NCI-H1048 (cell line): Measurements from ENCODE around the gene RLBP1.
"Not testable (repeated sequence)": the region's sequence is repeated elsewhere in the genome, so short reads cannot be mapped to it uniquely, and the experiment has no call there.

Experiments
- DNase-seq: peaks from one replicate; lab custom pipeline; 2025; lab: John Stamatoyannopoulos, UW

RLBP1 gene

DNA sequence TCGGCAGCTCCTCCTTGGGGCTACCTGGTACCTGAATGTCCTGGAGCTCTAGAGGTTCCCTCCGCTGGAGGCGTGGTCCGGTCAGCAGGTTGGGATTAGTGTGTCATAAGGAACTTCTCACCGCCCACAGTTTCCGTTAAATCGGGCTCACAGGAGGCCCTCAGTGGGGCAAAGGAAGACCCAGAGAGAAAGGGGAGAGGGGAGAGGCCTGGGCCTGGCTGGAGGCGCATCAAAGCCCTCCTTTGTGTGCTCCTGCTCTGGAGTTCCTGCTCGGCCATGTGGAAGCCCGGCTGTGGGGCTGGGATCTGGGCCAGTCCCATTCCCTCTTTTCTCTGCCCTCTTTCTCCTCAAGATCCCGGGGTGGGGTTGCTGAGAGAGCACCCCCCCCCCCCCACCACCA lies at the start of gene RLBP1:
Gene RLBP1 (minus strand): TSS at position 37 of the 400 bp plus-strand sequence. CDS start 2,604 bp downstream, outside the sequence.
- DNase-seq = no peak

DNA sequence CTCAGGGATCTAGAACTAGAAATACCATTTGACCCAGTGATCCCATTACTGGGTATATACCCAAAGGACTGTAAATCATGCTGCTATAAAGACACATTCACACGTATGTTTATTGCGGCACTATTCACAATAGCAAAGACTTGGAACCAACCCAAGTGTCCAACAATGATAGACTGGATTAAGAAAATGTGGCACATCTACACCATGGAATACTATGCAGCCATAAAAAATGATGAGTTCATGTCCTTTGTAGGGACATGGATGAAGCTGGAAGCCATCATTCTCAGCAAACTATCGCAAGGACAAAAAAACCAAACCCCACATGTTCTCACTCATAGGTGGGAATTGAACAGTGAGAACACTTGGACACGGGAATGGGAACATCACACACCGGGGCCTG lies 28.8 kb upstream of the RLBP1 start:
- DNase-seq = not testable (repeated sequence)

GRCh38 chr15:89248584-89248983 lies 27.2 kb upstream of the RLBP1 start:
- DNase-seq = no peak

- no peak for DNase-seq
Observed at GRCh38 chr15:89247446-89247845, 26.1 kb upstream of the RLBP1 start.

DNA sequence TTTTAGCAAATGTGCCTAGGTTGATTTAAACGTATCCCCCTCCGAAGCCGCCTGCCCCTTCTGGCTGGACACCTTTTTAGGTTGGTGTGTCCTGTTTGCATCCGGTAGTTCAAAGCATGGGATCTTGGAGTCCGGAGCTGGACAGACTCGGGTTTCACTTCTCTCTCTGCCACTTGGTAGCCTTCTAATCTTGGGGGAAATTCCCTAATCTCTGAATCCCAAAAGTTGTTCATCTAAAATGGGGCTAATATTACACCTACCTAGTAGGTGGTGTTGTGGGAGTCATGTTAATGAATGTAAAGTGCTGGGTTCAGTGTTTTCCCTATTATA lies 23.2 kb upstream of the RLBP1 start:
- DNase-seq = no peak

DNA sequence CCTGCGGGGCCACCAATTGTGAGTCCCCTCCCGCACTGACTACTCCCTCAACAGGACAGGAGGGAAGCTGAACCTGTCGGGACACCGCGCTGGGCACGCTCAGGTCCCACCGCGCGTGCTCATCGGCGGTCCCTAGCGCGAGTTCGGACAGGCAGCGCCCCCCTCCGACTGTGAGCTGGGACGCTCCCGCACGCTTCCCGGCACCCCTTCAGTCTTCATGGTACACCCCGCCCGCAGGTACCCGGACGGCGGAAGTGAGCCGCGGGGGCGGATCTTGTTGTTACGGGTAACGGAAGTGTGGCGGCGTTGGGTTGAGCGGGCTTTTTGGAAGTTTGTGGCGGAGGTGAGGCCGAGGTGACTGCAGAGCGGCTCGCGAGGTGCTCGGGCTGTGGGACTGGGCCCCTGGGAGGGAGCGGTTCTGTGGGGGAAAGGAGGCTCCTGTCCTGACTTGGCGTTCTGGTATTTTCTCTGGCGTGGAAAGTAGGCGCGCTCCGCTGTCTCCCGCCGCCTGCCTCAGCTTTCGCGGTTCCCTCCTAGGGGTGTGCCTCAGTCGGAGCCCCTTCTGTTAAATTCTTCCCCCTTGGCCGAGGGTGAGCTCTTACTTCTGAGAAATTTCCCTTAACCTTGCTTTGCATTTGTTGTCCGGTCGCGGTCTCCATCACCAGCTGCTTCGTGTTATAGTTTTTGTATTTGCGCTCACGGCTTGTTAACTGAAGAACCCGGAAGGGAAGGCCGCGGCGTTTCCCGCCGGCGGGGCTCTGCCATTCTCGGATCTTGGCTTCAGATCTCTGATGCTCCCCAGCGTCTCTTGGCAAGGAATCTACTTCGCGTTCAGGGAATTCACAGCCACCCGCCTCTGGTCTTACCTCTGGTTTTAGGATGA lies 22.6 kb upstream of the RLBP1 start, which contains the start of gene FANCI:
Gene FANCI (plus strand): TSS at position 289 of the 883 bp plus-strand sequence. CDS start 3,669 bp downstream, outside the sequence.
- peak; percentile 88 for DNase-seq

DNA sequence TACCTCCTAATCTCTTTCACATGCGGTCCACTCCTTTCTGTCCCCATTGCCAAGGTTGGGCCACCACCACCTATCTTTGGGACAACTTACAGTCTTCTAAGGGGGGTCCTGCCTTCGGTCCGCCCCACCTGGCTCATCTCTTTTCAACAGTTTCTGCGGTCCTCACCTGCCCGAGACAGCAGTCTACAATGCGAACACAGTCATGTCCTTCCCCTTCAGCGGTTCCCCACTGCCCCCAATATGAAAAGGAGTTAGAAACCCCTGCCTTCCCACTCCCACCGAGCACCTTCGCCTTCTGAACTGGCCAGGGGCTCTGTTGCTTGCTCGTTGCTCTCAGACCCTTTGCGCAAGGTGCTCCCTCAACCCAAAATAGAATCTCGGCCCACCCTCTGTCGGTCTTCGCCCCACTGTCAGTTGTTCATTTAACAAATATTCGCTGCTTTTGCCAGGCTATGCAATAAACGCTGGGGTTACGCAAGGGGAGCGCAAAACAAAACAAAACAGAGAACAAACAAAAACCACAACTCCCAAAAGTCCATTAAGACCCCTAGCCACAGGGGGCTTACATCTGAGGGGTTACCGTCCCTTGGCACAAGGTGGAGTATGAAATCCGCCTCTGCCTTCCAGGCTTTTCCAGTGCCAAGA lies 21.8 kb upstream of the RLBP1 start:
- DNase-seq = no peak

DNA sequence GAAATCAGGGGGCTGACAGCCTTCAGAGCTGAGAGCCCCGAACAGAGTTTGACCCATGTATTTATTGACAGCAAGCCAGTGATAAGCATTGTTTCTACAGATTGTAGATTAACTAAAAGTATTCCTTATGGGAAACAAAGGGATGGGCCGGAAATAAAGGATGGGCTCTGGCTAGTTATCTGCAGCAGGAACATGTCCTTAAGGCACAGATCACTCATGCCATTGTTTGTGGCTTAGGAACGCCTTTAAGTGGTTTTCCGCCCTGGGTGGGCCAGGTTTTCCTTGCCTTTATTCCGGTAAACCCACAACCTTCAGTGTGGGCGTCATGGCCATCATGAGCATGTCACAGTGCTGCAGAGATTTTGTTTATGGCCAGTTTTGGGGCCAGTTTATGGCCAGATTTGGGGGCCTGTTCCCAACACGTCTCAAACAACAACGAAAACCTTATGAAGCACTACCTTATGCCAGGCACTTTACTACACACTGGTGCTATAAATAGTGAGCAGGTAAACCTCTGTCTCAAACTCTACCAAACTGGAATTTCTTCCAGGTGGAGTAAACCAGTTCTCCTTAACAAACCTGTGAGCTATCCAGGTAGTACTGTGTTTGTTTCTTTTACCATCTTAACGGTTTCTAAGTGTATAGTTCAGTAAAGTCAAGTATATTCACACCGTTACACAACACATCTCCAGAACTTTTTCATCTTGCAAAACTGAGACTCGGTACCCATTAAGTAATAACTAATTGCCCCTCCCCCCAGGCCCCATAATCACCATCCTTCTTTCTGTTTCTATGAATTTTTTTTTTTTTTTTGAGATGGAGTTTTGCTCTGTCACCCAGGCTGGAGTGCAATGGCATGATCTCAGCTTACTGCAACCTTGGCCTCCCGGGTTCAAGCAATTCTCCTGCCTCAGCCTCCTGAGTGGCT lies 18.8 kb upstream of the RLBP1 start:
- not testable (repeated sequence) for DNase-seq

- DNase-seq = no peak
Observed at GRCh38 chr15:89231832-89232231, 10.5 kb upstream of the RLBP1 start.

DNA sequence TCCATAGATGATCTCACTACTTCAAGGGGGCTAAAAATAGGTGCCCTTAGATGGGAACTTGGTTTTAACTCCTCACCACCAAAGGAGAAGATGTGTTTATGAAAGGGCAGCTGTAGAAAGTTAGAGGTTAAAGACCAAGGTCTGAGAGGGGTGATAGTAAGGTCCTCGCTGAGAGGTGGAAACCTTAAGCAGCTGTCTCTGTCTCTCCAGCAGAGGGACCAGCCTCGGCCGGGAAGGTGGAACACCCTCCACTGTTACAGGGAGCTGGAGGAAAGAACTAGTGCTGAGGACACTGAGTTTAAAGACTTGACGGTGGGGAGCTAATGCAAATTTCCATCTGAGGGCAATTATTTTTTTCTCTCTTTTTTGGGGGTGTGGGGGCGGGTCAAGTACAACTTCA lies 8.9 kb upstream of the RLBP1 start:
- no peak for DNase-seq

DNA sequence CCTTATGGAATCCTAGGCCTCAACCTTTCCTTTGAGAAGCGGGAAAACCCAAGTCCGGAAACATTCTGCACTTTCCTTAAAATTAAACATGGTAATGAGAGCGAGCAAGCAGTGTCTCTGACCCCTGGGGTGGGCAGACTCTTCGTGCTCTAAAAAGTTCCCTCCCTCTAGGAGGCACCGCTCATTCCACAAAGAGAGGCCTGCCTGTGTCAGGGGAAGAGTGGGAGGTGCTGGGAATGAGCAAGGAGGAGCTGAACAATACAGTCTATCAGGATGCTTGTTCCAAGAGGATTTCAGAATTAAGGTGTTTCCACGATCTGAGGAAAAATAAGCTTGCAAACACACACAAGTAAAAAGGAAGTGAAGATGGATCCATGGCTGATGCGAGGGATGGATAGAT lies 6.0 kb upstream of the RLBP1 start:
- no peak for DNase-seq

- DNase-seq = no peak
Observed at GRCh38 chr15:89226359-89227221, 5.2 kb upstream of the RLBP1 start.

DNA sequence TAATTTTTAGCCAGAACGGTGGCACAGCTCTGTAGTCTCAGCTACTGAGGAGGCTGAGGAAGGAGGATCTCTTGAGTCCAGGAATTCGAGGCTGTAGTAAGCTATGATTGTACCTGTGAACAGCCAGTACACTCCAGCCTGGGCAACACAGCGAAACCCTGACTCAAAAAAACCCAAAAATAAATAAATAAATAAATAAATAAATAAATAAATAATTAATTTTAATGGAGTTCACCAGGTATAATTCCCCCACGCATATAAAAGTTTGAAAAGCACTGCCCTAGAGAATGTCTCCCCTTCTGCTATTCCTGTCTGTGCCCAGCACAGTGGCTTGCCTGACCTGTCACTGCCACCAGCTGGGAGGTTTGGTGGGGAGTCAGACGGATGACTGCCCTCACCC lies 4.2 kb upstream of the RLBP1 start:
- DNase-seq = no peak

- DNase-seq = no peak
Observed at GRCh38 chr15:89218531-89218930, 2.8 kb downstream of the RLBP1 start.

- no peak for DNase-seq
Observed at GRCh38 chr15:89217686-89218376, 3.5 kb downstream of the RLBP1 start.

DNA sequence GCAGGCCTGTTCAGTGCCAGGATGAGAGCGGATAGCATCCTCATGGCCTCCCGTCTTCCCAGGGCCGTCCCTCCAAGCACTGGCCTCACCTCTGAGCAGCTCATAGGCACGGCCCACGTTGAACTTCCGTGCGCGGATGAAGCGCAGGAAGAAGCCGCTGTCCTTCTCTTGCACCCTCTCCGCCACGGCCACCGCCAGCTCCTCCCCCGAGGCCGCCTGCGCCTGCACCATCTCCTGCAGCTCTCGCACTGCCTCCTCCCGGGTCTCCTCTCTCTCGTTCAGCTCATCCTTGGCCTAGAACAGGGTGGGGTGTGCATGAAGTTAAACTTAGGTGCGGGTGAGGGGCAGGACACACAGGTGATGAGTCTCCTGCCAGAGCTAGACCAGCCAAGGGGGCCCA lies 4.3 kb downstream of the RLBP1 start:
- no peak for DNase-seq

- no peak for DNase-seq
Observed at GRCh38 chr15:89215627-89216026, 5.8 kb downstream of the RLBP1 start.

- no peak for DNase-seq
Observed at GRCh38 chr15:89211678-89212170, 9.7 kb downstream of the RLBP1 start.

GRCh38 chr15:89209057-89209456 lies 12.3 kb downstream of the RLBP1 start:
- DNase-seq = no peak

DNA sequence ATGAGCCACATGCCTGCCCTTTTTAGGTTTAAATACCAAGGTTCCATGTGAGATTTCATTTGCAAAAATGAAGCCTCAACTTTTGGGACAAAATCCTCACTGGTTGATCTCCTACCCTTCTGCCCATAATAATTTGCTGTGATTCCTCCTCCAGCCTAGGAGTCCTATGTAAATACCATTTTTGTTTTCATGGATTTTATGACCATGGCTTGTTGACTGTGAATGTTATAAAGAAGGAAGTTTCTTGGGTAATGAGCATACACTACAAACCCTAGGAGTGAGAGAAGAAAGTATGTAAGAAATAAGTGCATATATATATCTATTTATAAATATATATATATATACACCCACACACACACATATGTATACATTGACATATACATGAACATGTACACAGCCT lies 13.1 kb downstream of the RLBP1 start:
- DNase-seq = no peak

DNA sequence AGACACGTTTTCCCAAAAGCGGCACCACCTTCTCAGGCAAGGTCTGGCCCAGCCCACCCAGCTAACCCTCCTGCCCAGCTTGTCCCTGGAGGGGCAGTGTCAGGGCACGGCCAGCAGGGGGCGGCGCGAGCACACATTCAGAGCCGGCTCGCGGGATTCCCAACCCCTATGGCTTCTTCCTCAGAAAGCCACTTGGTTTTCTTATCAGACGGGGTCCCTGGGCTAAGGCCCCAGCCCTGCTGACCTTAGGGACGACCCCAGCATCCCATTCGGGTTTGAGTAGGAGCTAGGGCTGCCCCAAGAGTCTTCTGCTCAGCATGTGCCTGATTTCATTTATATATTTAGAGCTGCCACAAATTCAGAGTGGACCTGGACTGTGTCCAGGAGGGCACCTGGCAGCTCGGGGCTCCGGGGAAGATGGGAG lies 14.5 kb downstream of the RLBP1 start:
- peak; percentile 72 for DNase-seq
